ENCODE measurements around the gene BCLAF3.

BCLAF3 gene

GRCh38 chrX:19990556-19991349 lies at the start of gene BCLAF3:
Gene BCLAF3, minus strand, starts transcription at chrX:19991061. Its CDS starts 20,797 bp downstream, at chrX:19970264.
- POLR2A ChIA-PET = no interaction called here
- H3K4me3 ChIP-seq (ENCODE audit: low read depth, low read length) = peak within 1 kb of the TSS; percentile 65
- DNase-seq (ENCODE audit: low read depth, low spot score) = no peak
- CTCF ChIA-PET = interaction anchor here (0.7 to 2.4 kb wide), 14 partner anchors 9 to 86 kb away, joined by 3 to 9 read pairs (median 4); no protein-coding TSS in a partner anchor
- TF ChIP-seq, protein P1, sequence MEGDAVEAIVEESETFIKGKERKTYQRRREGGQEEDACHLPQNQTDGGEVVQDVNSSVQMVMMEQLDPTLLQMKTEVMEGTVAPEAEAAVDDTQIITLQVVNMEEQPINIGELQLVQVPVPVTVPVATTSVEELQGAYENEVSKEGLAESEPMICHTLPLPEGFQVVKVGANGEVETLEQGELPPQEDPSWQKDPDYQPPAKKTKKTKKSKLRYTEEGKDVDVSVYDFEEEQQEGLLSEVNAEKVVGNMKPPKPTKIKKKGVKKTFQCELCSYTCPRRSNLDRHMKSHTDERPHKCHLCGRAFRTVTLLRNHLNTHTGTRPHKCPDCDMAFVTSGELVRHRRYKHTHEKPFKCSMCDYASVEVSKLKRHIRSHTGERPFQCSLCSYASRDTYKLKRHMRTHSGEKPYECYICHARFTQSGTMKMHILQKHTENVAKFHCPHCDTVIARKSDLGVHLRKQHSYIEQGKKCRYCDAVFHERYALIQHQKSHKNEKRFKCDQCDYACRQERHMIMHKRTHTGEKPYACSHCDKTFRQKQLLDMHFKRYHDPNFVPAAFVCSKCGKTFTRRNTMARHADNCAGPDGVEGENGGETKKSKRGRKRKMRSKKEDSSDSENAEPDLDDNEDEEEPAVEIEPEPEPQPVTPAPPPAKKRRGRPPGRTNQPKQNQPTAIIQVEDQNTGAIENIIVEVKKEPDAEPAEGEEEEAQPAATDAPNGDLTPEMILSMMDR (IDR thresholded peaks at IDR 0.05; ENCODE audit: insufficient read depth, low read length, missing control alignments) = peak; percentile 80

- DNase-seq (ENCODE audit: low read depth, low spot score) = no peak
- POLR2A ChIA-PET = no interaction called here
- CTCF ChIA-PET = no interaction called here
- H3K4me3 ChIP-seq (ENCODE audit: low read depth, low read length) = no peak overlapping the region
- TF ChIP-seq, protein P1 (IDR thresholded peaks at IDR 0.05; ENCODE audit: insufficient read depth, low read length, missing control alignments) = no peak
Measured at GRCh38 chrX:20038966-20039365, 48.1 kb upstream of the BCLAF3 start.

DNA sequence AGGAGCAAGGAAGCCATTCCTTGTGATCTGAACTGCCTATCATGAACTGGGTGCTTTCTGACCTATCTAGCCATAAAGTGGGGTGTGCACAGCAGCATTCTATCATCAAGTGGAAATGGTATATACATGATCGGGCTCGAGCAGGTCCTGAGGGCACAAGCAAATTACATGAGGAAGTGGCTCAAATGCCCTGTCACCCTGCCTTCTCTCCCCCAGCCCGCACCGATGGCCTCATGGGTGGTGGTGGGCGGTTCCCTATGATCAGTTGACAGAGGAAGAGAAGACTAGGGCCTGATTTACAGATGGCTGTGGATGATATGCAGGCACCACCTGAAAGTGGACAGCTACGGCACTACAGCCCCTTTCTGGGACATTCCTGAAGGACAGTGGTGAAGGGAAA lies 46.3 kb upstream of the BCLAF3 start:
- TF ChIP-seq, protein P1 (IDR thresholded peaks at IDR 0.05; ENCODE audit: insufficient read depth, low read length, missing control alignments) = no peak
- ChIA-PET CTCF (no interaction called here), POLR2A (no interaction called here)
- H3K4me3 ChIP-seq (ENCODE audit: low read depth, low read length) = no peak overlapping the region
- no peak for DNase-seq (ENCODE audit: low read depth, low spot score)

DNA sequence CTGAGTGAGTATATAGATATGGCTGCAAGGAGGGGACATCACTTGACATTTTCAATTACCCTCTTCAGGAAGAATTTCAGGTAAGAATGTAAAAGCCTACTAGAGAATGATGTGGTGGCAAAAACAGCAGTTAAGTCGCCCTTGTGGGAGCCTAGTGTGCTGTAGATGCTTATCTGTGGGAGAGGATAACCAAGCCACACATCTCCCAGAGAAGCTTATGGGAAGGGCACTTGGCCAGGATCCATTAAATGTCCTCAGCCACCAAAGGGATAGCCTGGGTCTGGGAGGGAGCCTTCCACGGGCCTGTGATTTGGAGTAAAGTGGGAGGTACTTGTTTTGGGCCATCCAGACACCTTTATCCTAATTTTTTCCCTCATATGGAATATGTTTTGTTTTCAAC lies 41.3 kb upstream of the BCLAF3 start:
- DNase-seq (ENCODE audit: low read depth, low spot score) = no peak
- TF ChIP-seq, protein P1 (IDR thresholded peaks at IDR 0.05; ENCODE audit: insufficient read depth, low read length, missing control alignments) = no peak
- H3K4me3 ChIP-seq (ENCODE audit: low read depth, low read length) = no peak overlapping the region
- CTCF ChIA-PET = no interaction called here
- POLR2A ChIA-PET = no interaction called here

DNA sequence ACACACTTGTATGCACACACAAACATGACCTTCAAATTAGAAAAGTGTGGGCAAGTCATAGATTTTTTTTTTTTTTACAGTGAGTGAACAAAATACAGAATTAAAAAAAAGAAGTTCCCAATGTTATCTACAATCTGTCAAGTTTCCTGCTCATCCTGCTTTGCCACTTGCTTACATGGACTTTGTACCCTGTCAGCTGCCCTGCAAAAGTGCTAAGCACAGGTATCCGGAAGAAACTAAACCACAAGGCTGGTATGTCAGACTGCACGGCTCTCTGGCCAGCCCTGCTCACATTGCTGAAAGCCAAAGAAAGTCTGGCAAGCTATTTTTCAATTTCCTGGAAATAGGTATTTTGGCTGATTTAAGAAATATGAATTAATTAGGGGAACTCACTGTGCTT lies 38.9 kb upstream of the BCLAF3 start:
- TF ChIP-seq, protein P1 (IDR thresholded peaks at IDR 0.05; ENCODE audit: insufficient read depth, low read length, missing control alignments) = no peak
- CTCF ChIA-PET = interaction anchor here (0.9 kb wide), 1 partner anchor 38 kb away, joined by 3 read pairs; no protein-coding TSS in a partner anchor
- H3K4me3 ChIP-seq (ENCODE audit: low read depth, low read length) = no peak overlapping the region
- DNase-seq (ENCODE audit: low read depth, low spot score) = no peak
- POLR2A ChIA-PET = no interaction called here

- POLR2A ChIA-PET = no interaction called here
- DNase-seq (ENCODE audit: low read depth, low spot score) = no peak
- CTCF ChIA-PET = no interaction called here
- TF ChIP-seq, protein P1 (IDR thresholded peaks at IDR 0.05; ENCODE audit: insufficient read depth, low read length, missing control alignments) = no peak
- H3K4me3 ChIP-seq (ENCODE audit: low read depth, low read length) = no peak overlapping the region
Measured at GRCh38 chrX:20028588-20028987, 37.7 kb upstream of the BCLAF3 start.
